DMS53 (cell line): ENCODE data around the gene SLC30A3.

Experiments
- DNase-seq: peaks from one replicate; lab custom pipeline; 2025; lab: John Stamatoyannopoulos, UW

Gene SLC30A3

DNA sequence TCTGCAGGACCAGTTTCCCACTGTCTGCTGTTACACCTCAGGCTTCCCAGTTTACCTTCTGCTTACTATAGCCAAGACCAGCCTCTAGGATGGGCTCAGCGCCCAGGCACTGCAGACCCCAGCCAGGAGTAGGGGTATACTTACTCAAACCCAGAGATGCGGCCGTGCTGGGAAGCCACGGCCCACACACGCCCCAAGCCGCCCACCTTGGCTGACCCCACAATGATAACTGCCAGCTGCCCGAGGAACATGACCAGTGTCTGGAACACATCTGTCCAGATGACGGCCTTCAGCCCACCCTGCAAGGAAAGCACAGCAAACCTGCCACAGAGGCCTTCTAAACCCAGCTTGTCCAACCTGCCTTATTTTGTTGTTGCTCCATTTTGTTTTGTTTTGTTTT, 57.6 kb downstream of the SLC30A3 start:
- DNase-seq, result no peak

- no peak for DNase-seq
Observed at GRCh38 chr2:27204566-27204965, 58.3 kb downstream of the SLC30A3 start.

DNA sequence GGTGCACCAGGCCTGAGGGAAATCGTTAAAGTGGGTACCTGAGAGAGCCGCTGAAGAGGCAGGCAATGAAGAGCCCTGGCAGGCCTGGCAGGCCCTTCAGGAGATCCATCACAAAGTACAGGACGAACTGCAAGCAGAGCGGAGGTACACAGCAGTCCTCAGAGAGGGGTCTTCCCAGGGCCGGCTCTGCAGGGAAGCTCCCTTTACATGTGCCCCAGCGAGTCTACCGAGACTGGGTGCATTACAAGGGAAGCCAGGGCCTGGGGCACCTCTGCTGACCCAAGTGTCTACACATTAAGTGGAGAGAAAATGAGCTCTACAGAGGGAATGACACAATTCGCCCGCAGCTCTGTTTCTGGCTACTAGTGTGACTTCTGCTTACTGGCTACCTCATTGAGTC, 59.1 kb downstream of the SLC30A3 start:
- DNase-seq, result no peak
